Loucy (cell line): ENCODE results near the gene CLNK.
A peak's percentile ranks its signal among the peaks of the same experiment; 100 is the strongest.

ENCODE experiments used
- H2AFZ ChIP-seq: fragments of 200-600 bp; sonication (generic); 2 replicates; pipeline ENCODE4 v1.6.0; 2016; ENCODE audit warnings: antibody characterized with exemption, mild to moderate bottlenecking, low read length, moderate library complexity
- H3F3A ChIP-seq: fragments of 200-600 bp; 2 replicates; pipeline ENCODE4 v1.6.0; 2016; ENCODE audit warnings: antibody characterized with exemption, low read depth, mild to moderate bottlenecking
- H3K27me3 ChIP-seq: fragments of 200-600 bp; sonication (generic); 2 replicates; pipeline ENCODE4 v1.6.1; 2014; ENCODE audit warnings: low read length, mild to moderate bottlenecking; ENCODE audit not compliant: insufficient read depth, poor library complexity, severe bottlenecking
- H3K36me3 ChIP-seq: fragments of 200-600 bp; sonication (generic); 2 replicates; pipeline ENCODE4 v1.6.1; 2016; ENCODE audit warnings: low read length; ENCODE audit not compliant: insufficient read depth
- H3K4me1 ChIP-seq: fragments of 200-600 bp; sonication (generic); 2 replicates; pipeline ENCODE4 v1.5.1; 2014; ENCODE audit warnings: low read length, mild to moderate bottlenecking; ENCODE audit not compliant: insufficient read depth, poor library complexity, severe bottlenecking
- H3K4me2 ChIP-seq: fragments of 200-600 bp; sonication (generic); 2 replicates; pipeline ENCODE4 v1.6.0; 2014; ENCODE audit warnings: antibody characterized with exemption, low read length, low read depth, mild to moderate bottlenecking; ENCODE audit not compliant: poor library complexity, severe bottlenecking
- H3K4me3 ChIP-seq: fragments of 200-600 bp; sonication (generic); 2 replicates; pipeline ENCODE4 v1.5.1; 2014; ENCODE audit warnings: low read length, mild to moderate bottlenecking, mixed read lengths; ENCODE audit not compliant: poor library complexity, severe bottlenecking
- H3K79me2 ChIP-seq: fragments of 200-600 bp; sonication (generic); 2 replicates; pipeline ENCODE4 v1.6.1; 2014; ENCODE audit warnings: low read length; ENCODE audit not compliant: insufficient read depth
- H3K9ac ChIP-seq: fragments of 200-600 bp; sonication (generic); 2 replicates; pipeline ENCODE4 v1.6.0; 2014; ENCODE audit warnings: mild to moderate bottlenecking, low read depth, low read length, moderate library complexity; ENCODE audit not compliant: poor library complexity, severe bottlenecking
- H3K9me2 ChIP-seq: fragments of 200-600 bp; sonication (generic); replicated peaks from 2 replicates; pipeline ENCODE4 v1.6.1; 2016; ENCODE audit warnings: low read depth, low read length, mixed read lengths
- H3K9me3 ChIP-seq: fragments of 200-600 bp; sonication (generic); 2 replicates; pipeline ENCODE4 v1.6.1; 2014; ENCODE audit warnings: mild to moderate bottlenecking, antibody characterized with exemption, low read length, low read depth; ENCODE audit not compliant: insufficient read depth
- H4K20me1 ChIP-seq: fragments of 200-600 bp; sonication (generic); 2 replicates; pipeline ENCODE4 v1.6.0; 2014; ENCODE audit warnings: antibody characterized with exemption, low read length, mild to moderate bottlenecking; ENCODE audit not compliant: insufficient read depth, poor library complexity, severe bottlenecking
- CTCF ChIP-seq: fragments of 200-600 bp; sonication (generic); conservative IDR thresholded peaks from 2 replicates; pipeline ENCODE4 v1.5.1; 2014; ENCODE audit warnings: mild to moderate bottlenecking, antibody characterized with exemption, low read length
- EZH2phosphoT487 ChIP-seq: fragments of 200-600 bp; IDR thresholded peaks from 2 replicates; pipeline ENCODE4 v1.6.1; 2018; ENCODE audit warnings: antibody characterized with exemption, mild to moderate bottlenecking, moderate library complexity, borderline replicate concordance

Gene CLNK

DNA sequence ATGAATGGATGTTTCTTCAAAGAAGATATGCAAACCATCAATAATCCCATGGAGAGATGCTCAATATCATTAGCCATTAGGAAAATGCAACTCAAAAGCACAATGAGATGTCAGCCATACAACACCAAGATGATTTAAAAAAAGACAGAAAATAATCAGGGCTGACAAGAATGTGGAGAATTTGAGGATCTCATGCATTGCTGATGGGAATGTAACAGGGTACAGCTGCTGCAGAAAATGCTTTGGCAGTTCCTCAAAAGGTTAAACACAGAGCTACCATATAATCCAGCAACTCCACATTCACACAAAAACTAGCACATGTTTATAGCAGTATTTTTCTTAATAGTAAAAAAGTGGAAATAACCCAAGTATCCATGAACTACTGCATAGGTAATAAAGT is 116.8 kb downstream of the CLNK start:
- H3K4me1 ChIP-seq: peaks cover 5% of the 10 kb centered on the region
- no peak overlapping the region for H3K4me3 ChIP-seq
- H3F3A ChIP-seq: no peaks in the 10 kb centered on the region
- H2AFZ ChIP-seq: no peak overlapping the region
- H3K9me3 ChIP-seq: no peaks in the 10 kb centered on the region
- H3K9ac ChIP-seq: no peak overlapping the region
- no peaks in the 10 kb centered on the region for H3K27me3 ChIP-seq
- no peaks in the 10 kb centered on the region for H3K79me2 ChIP-seq
- H3K36me3 ChIP-seq: peaks cover 12% of the 10 kb centered on the region; the same call in 1 of the 2 replicates
- no peaks in the 10 kb centered on the region for H4K20me1 ChIP-seq
- H3K9me2 ChIP-seq: no peaks in the 10 kb centered on the region
- TF ChIP-seq CTCF (no peak), EZH2phosphoT487 (no peak)
- no peak overlapping the region for H3K4me2 ChIP-seq

- TF ChIP-seq CTCF: no peak
- no peak overlapping the region for H3K4me3 ChIP-seq
- H3K9me2 ChIP-seq: no peaks in the 10 kb centered on the region
Measured at GRCh38 chr4:10565166-10565780, 119.3 kb downstream of the CLNK start.

DNA sequence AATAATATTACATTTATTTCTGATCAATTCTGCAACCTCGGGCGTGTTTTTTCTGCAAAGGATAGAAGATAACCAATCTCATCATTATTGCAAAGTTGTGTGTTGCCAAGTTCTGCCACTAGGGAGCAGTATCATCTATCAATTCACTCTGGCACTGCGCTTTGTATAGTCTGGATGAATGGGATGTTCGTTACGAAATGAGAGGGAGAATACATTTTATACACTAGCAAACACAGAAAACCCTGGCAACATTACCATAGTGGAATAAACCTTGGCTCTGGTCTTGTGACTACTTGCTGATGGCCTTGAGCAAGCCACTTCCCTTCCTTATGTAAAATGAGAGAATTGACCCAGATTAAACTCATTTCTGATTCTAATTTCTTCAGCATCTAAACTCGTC is 129.9 kb downstream of the CLNK start:
- Histone ChIP-seq H3K36me3 (no peaks in the 10 kb centered on the region), H4K20me1 (no peaks in the 10 kb centered on the region), H3K27me3 (no peaks in the 10 kb centered on the region), H3K9me2 (no peaks in the 10 kb centered on the region), H3K9me3 (no peaks in the 10 kb centered on the region), H3F3A (no peaks in the 10 kb centered on the region), H3K9ac (no peak overlapping the region), H3K4me1 (peaks cover 17% of the 10 kb centered on the region), H3K4me3 (no peak overlapping the region), H3K4me2 (no peak overlapping the region), H2AFZ (no peak overlapping the region), H3K79me2 (no peaks in the 10 kb centered on the region)
- no peak for TF ChIP-seq EZH2phosphoT487
- TF ChIP-seq CTCF: peak; percentile 97

More at GRCh38 chr4:10565166-10565780, 119.3 kb downstream of the CLNK start:
- Histone ChIP-seq H4K20me1 (no peaks in the 10 kb centered on the region), H3K9me3 (no peaks in the 10 kb centered on the region), H3K36me3 (peaks cover 14% of the 10 kb centered on the region; the same call in 1 of the 2 replicates), H3K27me3 (no peaks in the 10 kb centered on the region), H2AFZ (no peak overlapping the region), H3F3A (no peaks in the 10 kb centered on the region), H3K4me1 (peaks cover 5% of the 10 kb centered on the region), H3K4me2 (no peak overlapping the region), H3K9ac (no peak overlapping the region), H3K79me2 (no peaks in the 10 kb centered on the region)
